DOHH2 (cell line): ENCODE results near the gene CNTNAP2.

ENCODE experiments used
- H3F3A ChIP-seq: fragments of 200-600 bp; sonication (generic), shearing (Covaris generic); 2 replicates; pipeline ENCODE4 v1.6.0; 2016; ENCODE audit warnings: antibody characterized with exemption, mild to moderate bottlenecking; ENCODE audit not compliant: control insufficient read depth, insufficient read depth
- H3K27ac ChIP-seq: fragments of 200-600 bp; sonication (generic); 2 replicates; pipeline ENCODE4 v1.5.1; 2014; ENCODE audit warnings: low read depth, mild to moderate bottlenecking, low read length, moderate library complexity
- H3K27me3 ChIP-seq: fragments of 200-600 bp; sonication (generic); 2 replicates; pipeline ENCODE4 v1.6.1; 2014; ENCODE audit warnings: mild to moderate bottlenecking, low read length, mixed read lengths; ENCODE audit not compliant: control insufficient read depth
- H3K36me3 ChIP-seq: fragments of 200-600 bp; sonication (generic); 2 replicates; pipeline ENCODE4 v1.6.1; 2014; ENCODE audit warnings: mild to moderate bottlenecking, low read length, moderate library complexity, mixed read lengths; ENCODE audit not compliant: control insufficient read depth
- H3K4me1 ChIP-seq: fragments of 200-600 bp; sonication (generic); 2 replicates; pipeline ENCODE4 v1.6.1; 2014; ENCODE audit warnings: mild to moderate bottlenecking, low read length, mixed read lengths; ENCODE audit not compliant: control insufficient read depth
- H3K4me2 ChIP-seq: fragments of 200-600 bp; sonication (generic); 2 replicates; pipeline ENCODE4 v1.6.0; 2014; ENCODE audit warnings: mild to moderate bottlenecking, low read length, moderate library complexity
- H3K4me3 ChIP-seq: fragments of 200-600 bp; sonication (generic); 2 replicates; pipeline ENCODE4 v1.5.1; 2014; ENCODE audit warnings: mild to moderate bottlenecking, low read length, mixed read lengths
- H3K79me2 ChIP-seq: fragments of 200-600 bp; sonication (generic); 2 replicates; pipeline ENCODE4 v1.6.1; 2014; ENCODE audit warnings: mild to moderate bottlenecking, low read length, mixed read lengths; ENCODE audit not compliant: control insufficient read depth
- H3K9me2 ChIP-seq: fragments of 200-600 bp; sonication (generic); replicated peaks from 2 replicates; pipeline ENCODE4 v1.6.1; 2014; ENCODE audit warnings: mild to moderate bottlenecking, low read length, mixed read lengths; ENCODE audit not compliant: control insufficient read depth
- H3K9me3 ChIP-seq: fragments of 200-600 bp; sonication (generic); 2 replicates; pipeline ENCODE4 v1.6.1; 2014; ENCODE audit warnings: antibody characterized with exemption, low read length, mixed read lengths; ENCODE audit not compliant: control insufficient read depth, insufficient read depth
- H4K20me1 ChIP-seq: fragments of 200-600 bp; sonication (generic); 2 replicates; pipeline ENCODE4 v1.6.0; 2014; ENCODE audit warnings: low read depth, mild to moderate bottlenecking, antibody characterized with exemption, low read length, moderate library complexity; ENCODE audit not compliant: control insufficient read depth, insufficient read depth
- CTCF ChIP-seq: fragments of 200-600 bp; sonication (generic); IDR thresholded peaks from one replicate; pipeline ENCODE4 v1.5.1; 2014; ENCODE audit warnings: antibody characterized with exemption, mild to moderate bottlenecking, low read depth, low read length; ENCODE audit not compliant: poor library complexity, severe bottlenecking
- EZH2phosphoT487 ChIP-seq: fragments of 200-600 bp; sonication (generic); IDR thresholded peaks from 2 replicates; pipeline ENCODE4 v1.6.1; 2017; ENCODE audit warnings: borderline replicate concordance, mild to moderate bottlenecking, antibody characterized with exemption, low read length, moderate library complexity, mixed read lengths

The CNTNAP2 gene

GRCh38 chr7:147564786-147565476 is 1448.3 kb downstream of the CNTNAP2 start:
- no peaks in the 10 kb centered on the region for H3K79me2 ChIP-seq
- no peak overlapping the region for H3K27ac ChIP-seq
- no peak overlapping the region for H3K4me3 ChIP-seq
- H3K9me2 ChIP-seq = no peaks in the 10 kb centered on the region
- H3K27me3 ChIP-seq = no peaks in the 10 kb centered on the region
- no peaks in the 10 kb centered on the region for H3K9me3 ChIP-seq
- no peak overlapping the region for H3K4me2 ChIP-seq
- no peak for TF ChIP-seq CTCF
- TF ChIP-seq EZH2phosphoT487 = no peak
- no peaks in the 10 kb centered on the region for H3K36me3 ChIP-seq
- H3K4me1 ChIP-seq = no peaks in the 10 kb centered on the region
- no peaks in the 10 kb centered on the region for H4K20me1 ChIP-seq
- no peaks in the 10 kb centered on the region for H3F3A ChIP-seq

- Histone ChIP-seq H3F3A (no peaks in the 10 kb centered on the region), H3K27ac (no peak overlapping the region), H3K4me3 (no peak overlapping the region), H3K4me2 (no peak overlapping the region), H3K9me2 (no peaks in the 10 kb centered on the region), H3K36me3 (no peaks in the 10 kb centered on the region), H3K79me2 (no peaks in the 10 kb centered on the region), H3K4me1 (no peaks in the 10 kb centered on the region), H4K20me1 (no peaks in the 10 kb centered on the region), H3K27me3 (no peaks in the 10 kb centered on the region), H3K9me3 (no peaks in the 10 kb centered on the region)
- TF ChIP-seq CTCF (no peak), EZH2phosphoT487 (no peak)
Measured at GRCh38 chr7:147567043-147567442, 1450.4 kb downstream of the CNTNAP2 start.

GRCh38 chr7:147569116-147569913 is 1452.7 kb downstream of the CNTNAP2 start:
- no peaks in the 10 kb centered on the region for H3K4me1 ChIP-seq
- no peak overlapping the region for H3K4me2 ChIP-seq
- TF ChIP-seq EZH2phosphoT487 (no peak), CTCF (no peak)

More at GRCh38 chr7:147569116-147569913, 1452.7 kb downstream of the CNTNAP2 start:
- Histone ChIP-seq H3K36me3 (no peaks in the 10 kb centered on the region), H4K20me1 (no peaks in the 10 kb centered on the region), H3F3A (no peaks in the 10 kb centered on the region), H3K79me2 (no peaks in the 10 kb centered on the region), H3K9me2 (no peaks in the 10 kb centered on the region), H3K4me3 (no peak overlapping the region), H3K27ac (no peak overlapping the region), H3K9me3 (no peaks in the 10 kb centered on the region), H3K27me3 (no peaks in the 10 kb centered on the region)
